Activated T-cell treated with anti-CD3 and anti-CD28 coated beads for 4 hours (primary cell): Measurements from ENCODE around the gene ZNF483.
A peak's percentile ranks its signal among the peaks of the same experiment; 100 is the strongest.
"Not testable (repeated sequence)": the region's sequence is repeated elsewhere in the genome, so short reads cannot be mapped to it uniquely, and the experiment has no call there.

Experiments
- DNase-seq: peaks from one replicate; pipeline ENCODE4 v3.0.0-alpha.2; 2020

ZNF483 gene

DNA sequence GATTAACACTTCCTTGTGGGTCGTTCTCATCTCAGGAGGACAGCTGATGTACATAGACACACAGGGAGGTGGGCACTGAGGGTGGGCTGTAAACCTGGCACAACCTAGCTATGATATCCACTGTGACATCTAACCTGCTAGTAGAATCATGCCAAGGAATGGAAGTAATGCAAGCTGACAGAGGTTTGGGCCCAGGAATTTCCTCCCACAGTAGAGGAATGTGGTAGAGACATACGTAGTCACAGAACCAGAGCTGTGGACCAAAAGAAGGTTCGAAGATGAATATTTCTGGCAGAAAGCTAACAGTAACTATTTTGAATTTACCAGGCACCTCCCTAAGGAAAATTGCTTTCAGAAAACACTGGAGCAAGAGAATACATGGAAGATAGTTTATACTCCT is 90.9 kb downstream of the ZNF483 start:
- no peak for DNase-seq

DNA sequence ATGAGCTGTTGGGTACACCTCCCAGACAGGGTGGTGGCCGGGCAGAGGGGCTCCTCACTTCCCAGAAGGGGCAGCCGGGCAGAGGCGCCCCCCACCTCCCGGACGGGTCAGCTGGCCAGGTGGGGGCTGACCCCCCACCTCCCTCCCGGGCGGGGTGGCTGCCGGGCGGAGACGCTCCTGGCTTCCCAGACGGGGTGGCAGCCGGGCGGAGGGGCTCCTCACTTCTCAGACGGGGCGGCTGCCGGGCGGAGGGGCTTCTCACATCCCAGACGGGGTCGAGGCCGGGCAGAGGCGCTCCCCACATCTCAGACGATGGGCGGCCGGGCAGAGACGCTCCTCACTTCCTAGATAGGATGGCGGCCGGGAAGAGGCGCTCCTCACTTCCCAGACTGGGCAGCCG is 92.4 kb downstream of the ZNF483 start:
- DNase-seq, result not testable (repeated sequence)

GRCh38 chr9:111621895-111622480 is 97.0 kb downstream of the ZNF483 start:
- DNase-seq, result peak; percentile 21

DNA sequence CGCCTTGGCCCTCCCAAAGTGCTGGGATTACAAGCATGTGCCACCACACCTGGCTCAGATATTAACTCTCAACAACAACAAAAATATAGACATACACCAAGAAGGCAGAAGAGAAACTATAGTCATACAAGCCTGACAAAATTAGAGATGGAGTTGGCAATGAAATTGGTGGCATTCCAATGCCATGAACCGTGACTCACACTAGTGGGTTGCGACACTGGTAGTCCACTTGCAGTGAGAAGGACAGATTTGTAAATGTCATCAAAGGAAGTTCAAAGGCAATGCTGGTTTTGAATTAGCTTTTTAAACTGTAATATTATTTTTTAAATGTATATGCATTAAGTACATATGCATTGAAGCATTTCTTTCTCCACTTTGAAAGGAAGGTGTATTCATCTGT is 97.6 kb downstream of the ZNF483 start:
- DNase-seq, result no peak
